Stimulated activated naive CD8-positive, alpha-beta T cell treated with anti-CD3 and anti-CD28 coated beads, Interleukin-15, Interleukin-2, amounts not matched to agents 100 U/mL and 50 U/mL, for 24 hours (primary cell): ENCODE measurements around the gene ATOX1.

Source experiments
- ATAC-seq: fragments of 150-1000 bp; cut with Tn5 transposase; one replicate; pipeline ENCODE4 v1.10.0; 2021
- DNase-seq: peaks from one replicate; pipeline ENCODE4 v3.0.0; 2021

ATOX1 gene

GRCh38 chr5:151770383-151771258 is 12.2 kb upstream of the ATOX1 start:
- DNase-seq (peak; percentile 74), ATAC-seq (peak; percentile 31)

- DNase-seq (no peak), ATAC-seq (no peak)
Measured at GRCh38 chr5:151766975-151767374, 8.5 kb upstream of the ATOX1 start.

GRCh38 chr5:151764801-151765200 is 6.4 kb upstream of the ATOX1 start:
- no peak for DNase-seq
- no peak for ATAC-seq

GRCh38 chr5:151758141-151758429 is 346 bp downstream of the ATOX1 start:
- DNase-seq: peak; percentile 29

GRCh38 chr5:151757233-151758140 is 944 bp downstream of the ATOX1 start:
- peak; percentile 30 for DNase-seq
- peak; percentile 34 for ATAC-seq

More at GRCh38 chr5:151758141-151758429, 346 bp downstream of the ATOX1 start:
- peak; percentile 30 for ATAC-seq

- peak; percentile 21 for ATAC-seq
- DNase-seq: no peak
Measured at GRCh38 chr5:151755383-151755782, 3.0 kb downstream of the ATOX1 start.

GRCh38 chr5:151751593-151751992 is 6.8 kb downstream of the ATOX1 start:
- no peak for ATAC-seq
- DNase-seq: no peak

GRCh38 chr5:151751091-151751490 is 7.3 kb downstream of the ATOX1 start:
- ATAC-seq: no peak
- DNase-seq: no peak

- ATAC-seq (no peak), DNase-seq (no peak)
Measured at GRCh38 chr5:151750121-151750520, 8.3 kb downstream of the ATOX1 start.

- ATAC-seq (peak; percentile 68), DNase-seq (peak; percentile 42)
Measured at GRCh38 chr5:151745071-151745705, 13.2 kb downstream of the ATOX1 start.

- DNase-seq: no peak
- no peak for ATAC-seq
Measured at GRCh38 chr5:151743530-151743929, 14.9 kb downstream of the ATOX1 start.

- no peak for ATAC-seq
- no peak for DNase-seq
Measured at GRCh38 chr5:151742870-151743294, 15.5 kb downstream of the ATOX1 start.

- DNase-seq (no peak), ATAC-seq (no peak)
Measured at GRCh38 chr5:151741678-151742423, 16.6 kb downstream of the ATOX1 start.

- ATAC-seq: no peak
- DNase-seq: no peak
Measured at GRCh38 chr5:151740958-151741373, 17.5 kb downstream of the ATOX1 start.

GRCh38 chr5:151740336-151740942 is 18.0 kb downstream of the ATOX1 start:
- no peak for ATAC-seq

GRCh38 chr5:151739939-151740335 is 18.5 kb downstream of the ATOX1 start:
- ATAC-seq (no peak), DNase-seq (no peak)

More at GRCh38 chr5:151740336-151740942, 18.0 kb downstream of the ATOX1 start:
- DNase-seq: peak; percentile 49

GRCh38 chr5:151739395-151739794 is 19.0 kb downstream of the ATOX1 start:
- DNase-seq (no peak), ATAC-seq (no peak)

GRCh38 chr5:151738125-151738848 is 20.1 kb downstream of the ATOX1 start:
- DNase-seq (no peak), ATAC-seq (no peak)

GRCh38 chr5:151737431-151737830 is 21.0 kb downstream of the ATOX1 start:
- ATAC-seq (no peak), DNase-seq (no peak)

- DNase-seq (no peak), ATAC-seq (no peak)
Measured at GRCh38 chr5:151735646-151736045, 22.8 kb downstream of the ATOX1 start.

GRCh38 chr5:151734064-151734408 is 24.4 kb downstream of the ATOX1 start:
- no peak for ATAC-seq
- DNase-seq: no peak
